GM06990 (cell line): ENCODE results near the gene ATF6B.

Experiments
- DNase-seq: peaks from one replicate; pipeline ENCODE4 v3.0.0-alpha.2; 2011; ENCODE audit not compliant: insufficient read length; ENCODE audit errors: extremely low read depth
- H3K27me3 ChIP-seq: replicated peaks from 2 replicates; pipeline ENCODE4 v1.6.0; 2011; ENCODE audit warnings: low read length; ENCODE audit not compliant: control insufficient read depth, insufficient read depth
- H3K36me3 ChIP-seq: 2 replicates; pipeline ENCODE4 v1.5.1; 2011; ENCODE audit warnings: low read length; ENCODE audit not compliant: control insufficient read depth, insufficient read depth
- H3K4me3 ChIP-seq: replicated peaks from 2 replicates; pipeline ENCODE4 v1.5.1; 2011; ENCODE audit warnings: low read depth, mild to moderate bottlenecking, control low read depth, low read length
- TF ChIP-seq, protein P1 (sequence below): IDR thresholded peaks from 2 replicates; pipeline ENCODE4 v1.5.1; 2011; ENCODE audit warnings: low read length, control low read depth, mild to moderate bottlenecking, inconsistent platforms; ENCODE audit not compliant: insufficient read depth, poor library complexity, severe bottlenecking

ATF6B gene

DNA sequence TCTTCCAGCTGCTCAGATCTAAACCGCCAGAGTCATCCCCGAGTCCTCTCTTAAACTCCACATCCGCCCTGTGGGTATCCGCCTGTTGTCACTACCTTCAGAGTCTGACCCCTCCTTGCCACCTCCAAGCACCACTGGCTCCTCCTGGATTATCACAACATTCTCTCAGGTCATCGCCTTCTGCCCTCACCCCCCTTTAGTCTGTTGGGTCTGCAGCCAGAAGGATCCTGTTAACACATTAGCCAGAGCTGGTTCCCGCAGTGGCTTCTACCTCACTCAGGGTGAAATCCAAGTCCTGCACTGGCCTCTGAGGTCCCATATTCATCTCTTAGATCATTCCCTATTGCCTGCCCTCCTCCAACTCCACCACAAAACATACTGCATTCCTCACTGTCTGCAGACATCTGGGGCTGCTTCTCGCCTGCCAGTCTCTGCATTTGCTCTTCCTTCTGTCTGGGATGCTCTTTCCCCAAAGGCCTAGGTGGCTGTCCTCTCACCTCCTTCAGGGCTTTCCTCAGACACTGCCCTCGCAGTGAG is 53.0 kb downstream of the ATF6B start:
- H3K36me3 ChIP-seq = no peaks in the 10 kb centered on the region
- DNase-seq = no peak
- peaks cover 2% of the 10 kb centered on the region for H3K27me3 ChIP-seq
- TF ChIP-seq, protein P1, sequence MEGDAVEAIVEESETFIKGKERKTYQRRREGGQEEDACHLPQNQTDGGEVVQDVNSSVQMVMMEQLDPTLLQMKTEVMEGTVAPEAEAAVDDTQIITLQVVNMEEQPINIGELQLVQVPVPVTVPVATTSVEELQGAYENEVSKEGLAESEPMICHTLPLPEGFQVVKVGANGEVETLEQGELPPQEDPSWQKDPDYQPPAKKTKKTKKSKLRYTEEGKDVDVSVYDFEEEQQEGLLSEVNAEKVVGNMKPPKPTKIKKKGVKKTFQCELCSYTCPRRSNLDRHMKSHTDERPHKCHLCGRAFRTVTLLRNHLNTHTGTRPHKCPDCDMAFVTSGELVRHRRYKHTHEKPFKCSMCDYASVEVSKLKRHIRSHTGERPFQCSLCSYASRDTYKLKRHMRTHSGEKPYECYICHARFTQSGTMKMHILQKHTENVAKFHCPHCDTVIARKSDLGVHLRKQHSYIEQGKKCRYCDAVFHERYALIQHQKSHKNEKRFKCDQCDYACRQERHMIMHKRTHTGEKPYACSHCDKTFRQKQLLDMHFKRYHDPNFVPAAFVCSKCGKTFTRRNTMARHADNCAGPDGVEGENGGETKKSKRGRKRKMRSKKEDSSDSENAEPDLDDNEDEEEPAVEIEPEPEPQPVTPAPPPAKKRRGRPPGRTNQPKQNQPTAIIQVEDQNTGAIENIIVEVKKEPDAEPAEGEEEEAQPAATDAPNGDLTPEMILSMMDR = no peak
- no peak overlapping the region for H3K4me3 ChIP-seq

DNA sequence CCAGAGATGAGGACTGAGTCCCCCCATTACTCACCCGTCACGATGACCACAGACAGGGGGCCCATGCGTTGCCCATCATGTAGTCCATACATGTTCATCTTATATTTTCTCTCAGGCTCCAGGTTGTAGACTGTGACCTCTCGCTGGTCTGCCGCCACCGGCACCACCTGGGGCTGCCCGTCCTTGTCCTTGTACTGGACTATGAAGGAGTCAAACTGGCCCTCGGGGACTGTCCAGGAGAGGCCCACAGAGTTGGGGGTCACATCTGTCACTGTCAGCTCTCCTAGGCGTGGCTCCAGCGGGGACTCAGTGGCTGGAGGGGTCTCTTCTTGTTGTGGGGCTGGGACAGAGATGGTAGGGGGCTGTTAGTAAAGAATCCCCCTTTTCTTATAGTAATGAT is 54.4 kb downstream of the ATF6B start:
- Histone ChIP-seq H3K36me3 (no peaks in the 10 kb centered on the region), H3K27me3 (peaks cover 2% of the 10 kb centered on the region)

DNA sequence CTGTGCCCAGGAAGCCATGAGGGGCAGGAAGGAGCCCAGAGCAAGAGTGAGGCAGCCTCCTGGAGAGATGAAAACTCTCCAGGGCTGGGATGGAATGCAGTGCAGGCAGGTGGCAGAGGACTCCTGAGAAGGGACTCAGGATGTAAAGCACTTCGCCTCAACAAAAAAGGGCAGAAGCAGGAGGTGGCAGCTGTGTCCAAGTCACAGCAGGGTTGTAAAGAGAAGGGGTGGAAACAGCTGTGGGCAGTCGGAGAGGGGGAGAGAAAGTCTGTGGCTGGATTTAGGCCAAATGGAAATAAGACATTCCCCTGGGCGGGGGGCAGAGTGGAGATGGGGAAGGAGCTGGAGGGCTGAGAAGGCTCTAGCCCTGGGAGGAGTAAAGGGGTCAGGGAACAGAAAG is 54.9 kb downstream of the ATF6B start:
- Histone ChIP-seq H3K36me3 (no peaks in the 10 kb centered on the region), H3K27me3 (peaks cover 2% of the 10 kb centered on the region), H3K4me3 (no peak overlapping the region)
- TF ChIP-seq, protein P1 = no peak
- no peak for DNase-seq

More for the DNA sequence above, 54.4 kb downstream of the ATF6B start:
- no peak overlapping the region for H3K4me3 ChIP-seq
- TF ChIP-seq, protein P1 = no peak
- no peak for DNase-seq

DNA sequence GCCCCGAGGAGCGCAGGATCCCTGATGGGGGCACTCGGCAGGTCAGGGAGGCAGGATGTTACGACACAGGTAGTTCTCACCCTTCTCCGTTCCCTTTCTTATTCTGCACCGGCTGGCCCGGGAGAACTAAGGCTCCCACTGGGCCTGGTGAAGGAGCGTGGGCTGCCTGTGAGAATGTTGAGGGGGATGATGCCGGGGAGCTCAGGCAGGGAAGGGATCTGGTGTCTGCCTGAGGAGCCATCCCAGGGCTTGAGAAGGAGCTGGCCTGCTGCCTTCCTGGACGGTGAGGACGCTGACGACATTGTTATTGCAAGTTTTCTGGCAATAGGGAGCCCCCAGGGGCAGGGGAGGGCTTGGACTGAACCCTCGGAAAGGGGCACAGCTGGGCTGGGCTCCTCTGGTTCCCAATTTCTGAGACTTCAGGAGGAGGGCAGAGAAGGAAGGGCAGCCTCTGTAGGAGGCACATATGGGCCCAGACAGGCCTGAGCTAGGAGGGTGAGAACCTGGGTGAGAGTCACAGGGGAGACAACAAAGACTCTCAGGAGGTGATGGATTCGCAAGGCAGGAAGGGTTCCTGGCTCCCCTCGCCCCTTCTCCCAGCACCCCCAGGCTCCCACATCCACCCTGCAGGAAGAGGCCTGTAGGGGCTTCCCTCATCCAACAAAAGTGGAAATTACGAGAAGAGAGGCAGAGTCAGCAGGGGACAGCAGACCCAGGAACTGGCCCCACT is 57.1 kb downstream of the ATF6B start:
- peaks cover 2% of the 10 kb centered on the region for H3K27me3 ChIP-seq

DNA sequence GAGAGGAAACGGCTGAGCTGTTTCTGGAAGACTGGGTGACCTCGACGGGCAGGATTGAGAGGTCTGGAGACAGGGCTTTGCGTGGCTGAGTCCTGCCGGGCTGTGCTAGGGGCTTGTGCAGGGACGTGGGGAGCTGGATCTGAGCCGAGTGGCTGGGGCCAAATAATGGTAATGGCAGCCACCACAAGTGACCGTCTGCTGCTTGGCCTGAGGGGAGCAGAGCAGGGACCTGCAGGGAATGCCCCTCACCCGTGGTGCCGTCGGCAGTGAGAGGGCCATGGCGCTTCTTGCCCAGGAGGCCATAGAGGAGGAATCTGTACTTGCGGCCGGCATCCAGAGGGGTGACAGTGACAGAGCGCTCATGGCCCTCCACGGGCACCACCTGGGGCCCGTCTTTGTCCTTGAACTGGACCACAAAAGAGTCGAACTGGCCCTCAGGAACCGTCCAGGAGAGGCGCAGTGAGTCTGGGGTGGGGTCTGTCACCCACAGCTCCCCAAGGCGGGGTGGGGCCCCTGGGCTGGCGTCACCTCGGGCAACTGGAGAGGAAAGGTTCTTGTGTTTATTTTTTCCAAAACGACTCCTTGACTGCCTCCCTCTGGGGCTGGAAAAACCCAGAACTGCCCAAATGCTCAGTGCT is 58.0 kb downstream of the ATF6B start:
- Histone ChIP-seq H3K27me3 (no peaks in the 10 kb centered on the region; the same call in 1 of the 2 replicates), H3K4me3 (no peak overlapping the region), H3K36me3 (no peaks in the 10 kb centered on the region)
- TF ChIP-seq, protein P1 = no peak
- DNase-seq = no peak

More for the DNA sequence above, 57.1 kb downstream of the ATF6B start:
- no peak for DNase-seq
- no peak overlapping the region for H3K4me3 ChIP-seq
- TF ChIP-seq, protein P1 = no peak
- no peaks in the 10 kb centered on the region for H3K36me3 ChIP-seq
